GM19023 (cell line): ENCODE measurements around the gene AKNAD1.
"Not testable (repeated sequence)": the region's sequence is repeated elsewhere in the genome, so short reads cannot be mapped to it uniquely, and the experiment has no call there.

ENCODE experiments used
- ATAC-seq: cut with Tn5 transposase; IDR thresholded peaks from one replicate; pipeline ENCODE4 v1.9.1; 2021; ENCODE audit warnings: mild to moderate bottlenecking, moderate library complexity; ENCODE audit not compliant: unreplicated experiment

Gene AKNAD1

GRCh38 chr1:108856994-108857393 is at the start of gene AKNAD1:
Gene AKNAD1 (minus strand): TSS chr1:108857094. CDS start chr1:108852664, 4,430 bp downstream.
- no peak for ATAC-seq

DNA sequence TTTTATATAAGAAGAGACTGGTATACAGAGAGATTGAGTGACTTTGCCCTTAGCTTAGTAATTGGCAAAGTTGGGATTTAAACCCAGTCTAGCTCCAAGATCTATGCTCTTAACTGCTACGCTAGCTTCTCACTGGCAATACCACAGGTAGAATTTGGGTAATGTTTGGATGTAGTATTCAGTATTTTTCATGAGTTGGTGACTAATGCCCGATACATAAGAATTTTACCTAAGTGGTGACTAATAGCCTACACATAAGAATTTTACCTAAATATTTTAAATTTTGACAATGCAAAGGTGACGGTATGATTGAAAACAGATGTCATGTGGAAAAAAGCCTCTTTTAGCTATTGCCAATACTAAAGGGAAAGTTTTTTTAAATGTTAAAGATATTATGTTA is 44.2 kb upstream of the AKNAD1 start:
- no peak for ATAC-seq

DNA sequence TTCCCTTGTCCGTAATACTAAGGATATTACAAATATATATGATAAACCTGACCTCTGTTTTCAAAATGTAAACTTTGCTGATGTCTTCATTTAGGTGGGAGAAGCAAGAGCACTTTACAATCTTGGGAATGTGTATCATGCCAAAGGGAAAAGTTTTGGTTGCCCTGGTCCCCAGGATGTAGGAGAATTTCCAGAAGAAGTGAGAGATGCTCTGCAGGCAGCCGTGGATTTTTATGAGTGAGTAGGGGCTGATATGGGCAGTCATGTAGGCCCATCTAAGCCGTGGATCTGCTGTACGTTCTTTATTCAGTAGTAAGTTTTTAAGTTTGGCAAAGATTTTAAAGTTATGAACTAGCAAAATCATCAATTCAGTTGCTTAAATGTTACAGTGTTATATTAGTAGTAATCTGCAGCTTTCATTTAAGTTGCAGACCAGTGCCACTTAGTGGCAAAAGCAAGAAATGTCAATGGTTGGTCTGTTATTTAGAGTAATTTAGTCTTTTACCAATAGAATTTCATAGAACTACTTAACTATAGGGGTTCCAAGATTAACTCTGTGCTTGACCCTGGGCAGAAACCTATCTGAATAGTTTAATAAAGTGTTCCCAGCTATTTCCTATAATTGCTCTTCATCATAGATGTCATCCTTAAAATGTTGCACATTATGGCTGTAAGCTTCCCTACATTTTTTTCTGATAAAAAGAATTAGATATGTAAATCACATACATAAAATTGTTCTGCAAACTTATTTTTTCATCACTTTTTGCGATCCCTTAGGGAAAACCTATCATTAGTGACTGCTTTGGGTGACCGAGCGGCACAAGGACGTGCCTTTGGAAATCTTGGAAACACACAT is 41.2 kb upstream of the AKNAD1 start:
- ATAC-seq = no peak

- no peak for ATAC-seq
Observed at GRCh38 chr1:108896146-108897145, 39.6 kb upstream of the AKNAD1 start.

- ATAC-seq = no peak
Observed at GRCh38 chr1:108893141-108893530, 36.2 kb upstream of the AKNAD1 start.

DNA sequence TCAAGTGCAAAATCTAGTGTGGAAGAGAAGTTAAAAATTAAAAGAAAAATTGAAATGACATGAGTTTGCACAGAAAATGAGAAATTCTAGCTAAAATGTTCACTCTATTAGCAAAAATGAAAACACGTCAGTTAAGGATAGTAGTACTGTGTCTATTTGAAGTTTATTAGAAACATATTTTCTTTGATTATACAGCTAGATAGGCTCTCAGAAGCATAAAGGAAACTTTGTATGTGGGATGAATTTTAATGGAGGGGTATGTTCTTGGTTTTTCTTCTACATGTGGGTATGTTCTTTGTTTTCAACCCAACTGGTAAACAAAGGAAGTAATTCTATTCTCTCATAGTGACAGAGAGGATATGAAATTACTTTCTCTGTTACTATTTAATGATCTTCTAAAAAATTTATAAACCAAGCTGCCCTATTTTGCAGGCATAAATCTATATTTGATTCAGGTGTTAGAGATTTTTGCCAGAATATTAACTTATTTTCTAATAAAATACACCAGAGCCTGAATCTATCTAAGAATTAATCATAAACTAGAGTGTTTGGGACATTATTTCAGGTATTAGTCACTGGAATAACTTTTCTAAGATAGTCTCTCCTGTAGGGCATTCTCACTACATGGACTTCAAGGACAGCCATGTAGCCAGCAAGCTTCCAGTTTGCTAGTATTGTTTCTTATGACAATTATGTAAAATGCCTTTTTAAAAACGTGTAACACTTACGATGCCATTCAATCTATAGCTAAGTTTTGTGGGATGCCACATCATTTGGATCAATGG is 35.7 kb upstream of the AKNAD1 start:
- ATAC-seq = no peak

- ATAC-seq = no peak
Observed at GRCh38 chr1:108889706-108890384, 33.0 kb upstream of the AKNAD1 start.

DNA sequence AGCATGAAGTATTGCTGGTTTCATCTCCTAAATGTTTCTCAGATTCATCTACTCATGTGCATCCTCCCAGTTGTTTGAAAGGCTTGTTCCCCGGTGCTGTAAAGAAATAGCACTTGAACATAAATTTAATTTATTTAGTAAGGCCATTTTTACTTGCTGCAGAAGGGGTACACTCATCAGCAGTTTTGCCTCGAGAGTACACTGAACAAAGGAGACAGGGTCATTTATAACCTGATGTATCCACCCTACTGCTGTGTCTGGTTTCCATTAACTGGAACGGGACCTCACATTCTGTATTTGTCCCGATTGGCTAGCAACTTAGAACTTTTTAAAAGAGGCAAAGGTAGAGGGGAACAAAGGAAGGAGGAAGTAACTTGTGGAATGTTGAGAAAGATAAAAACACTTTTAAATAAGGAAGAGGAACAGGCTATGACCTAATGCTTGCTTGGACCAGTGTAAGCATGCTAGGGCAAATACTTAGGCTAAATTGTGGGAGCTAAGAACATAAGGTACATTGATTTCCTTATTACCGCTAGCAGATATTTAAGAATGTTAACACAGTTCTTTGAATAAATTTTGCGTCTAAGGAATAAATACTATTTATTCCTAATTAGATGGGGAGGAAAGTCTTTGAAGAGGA is 32.2 kb upstream of the AKNAD1 start:
- ATAC-seq = not testable (repeated sequence)

DNA sequence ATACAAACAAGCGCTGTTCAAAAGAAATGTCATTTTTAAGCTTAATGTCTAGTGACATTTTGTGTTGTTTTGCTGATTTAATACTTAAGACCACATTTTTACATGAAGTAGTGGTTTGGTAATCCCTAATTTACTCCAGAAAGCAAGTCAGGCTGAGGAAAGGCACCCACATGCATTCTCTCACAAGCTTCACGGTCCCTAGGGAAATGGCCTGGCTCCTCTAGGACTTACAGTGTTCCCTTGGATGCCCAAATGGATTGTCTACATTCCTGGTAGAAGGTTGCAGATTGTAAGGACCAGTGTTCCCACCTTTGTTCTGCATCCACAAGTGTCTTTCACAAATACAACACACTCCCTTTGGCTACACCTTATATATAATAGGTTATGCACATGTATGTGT is 29.4 kb upstream of the AKNAD1 start:
- ATAC-seq = no peak

GRCh38 chr1:108884968-108885367 is 28.1 kb upstream of the AKNAD1 start:
- ATAC-seq = no peak

DNA sequence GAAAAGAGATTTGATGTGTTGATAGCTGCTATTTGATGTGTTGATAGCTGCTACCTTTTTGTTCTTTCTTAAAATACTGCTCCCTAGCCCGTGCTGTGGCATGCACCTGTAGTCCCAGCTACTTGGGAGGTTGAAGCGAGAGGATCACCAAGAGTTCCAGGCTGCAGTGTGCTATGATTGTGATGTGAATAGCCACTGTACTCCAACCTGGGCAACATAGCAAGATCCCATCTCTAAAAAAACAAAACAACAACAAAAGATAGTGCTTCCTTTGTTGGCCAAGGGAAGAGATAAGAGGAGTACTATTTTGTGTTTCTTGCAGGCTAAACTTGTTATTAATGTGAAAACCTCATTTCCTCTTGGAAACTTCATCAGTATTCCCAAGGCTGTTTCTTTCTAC is 25.9 kb upstream of the AKNAD1 start:
- no peak for ATAC-seq

DNA sequence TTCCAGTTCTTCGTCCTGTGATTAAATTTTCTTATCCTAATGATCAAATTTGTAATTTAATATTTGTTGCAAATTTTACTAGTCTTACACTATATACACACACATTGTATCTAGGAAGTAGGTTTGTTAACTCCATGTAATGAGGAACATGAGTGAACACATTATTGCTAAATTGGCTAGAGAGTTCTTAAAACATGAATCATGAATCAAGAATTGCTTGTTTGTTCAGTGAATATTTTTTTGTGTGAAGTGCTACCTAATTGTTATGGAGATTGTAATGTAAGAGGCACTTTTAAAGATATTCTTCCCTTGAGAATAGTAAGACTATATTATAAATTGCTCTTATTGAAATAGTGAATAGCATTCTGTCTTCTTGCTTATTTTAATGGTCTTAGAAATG is 24.5 kb upstream of the AKNAD1 start:
- ATAC-seq = no peak

GRCh38 chr1:108880850-108881249 is 24.0 kb upstream of the AKNAD1 start:
- no peak for ATAC-seq

- ATAC-seq = no peak
Observed at GRCh38 chr1:108878678-108879077, 21.8 kb upstream of the AKNAD1 start.

DNA sequence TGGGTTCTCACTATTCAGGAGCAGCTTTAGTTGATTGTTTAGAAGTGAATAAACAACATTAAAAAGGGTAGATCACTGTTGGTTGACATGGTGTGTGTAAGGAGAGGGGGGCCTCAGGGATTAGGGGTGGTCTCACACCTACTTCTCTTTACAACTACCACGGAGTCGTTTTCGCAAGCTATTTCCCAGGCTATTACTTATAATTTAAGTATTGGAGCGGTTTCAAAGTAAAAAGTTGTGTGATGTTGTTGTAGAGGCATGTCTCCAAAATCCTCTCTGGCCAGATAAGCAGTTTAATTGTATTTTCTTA is 21.2 kb upstream of the AKNAD1 start:
- ATAC-seq = no peak

GRCh38 chr1:108877348-108878159 is 20.7 kb upstream of the AKNAD1 start:
- no peak for ATAC-seq

- no peak for ATAC-seq
Observed at GRCh38 chr1:108871050-108871724, 14.3 kb upstream of the AKNAD1 start.

DNA sequence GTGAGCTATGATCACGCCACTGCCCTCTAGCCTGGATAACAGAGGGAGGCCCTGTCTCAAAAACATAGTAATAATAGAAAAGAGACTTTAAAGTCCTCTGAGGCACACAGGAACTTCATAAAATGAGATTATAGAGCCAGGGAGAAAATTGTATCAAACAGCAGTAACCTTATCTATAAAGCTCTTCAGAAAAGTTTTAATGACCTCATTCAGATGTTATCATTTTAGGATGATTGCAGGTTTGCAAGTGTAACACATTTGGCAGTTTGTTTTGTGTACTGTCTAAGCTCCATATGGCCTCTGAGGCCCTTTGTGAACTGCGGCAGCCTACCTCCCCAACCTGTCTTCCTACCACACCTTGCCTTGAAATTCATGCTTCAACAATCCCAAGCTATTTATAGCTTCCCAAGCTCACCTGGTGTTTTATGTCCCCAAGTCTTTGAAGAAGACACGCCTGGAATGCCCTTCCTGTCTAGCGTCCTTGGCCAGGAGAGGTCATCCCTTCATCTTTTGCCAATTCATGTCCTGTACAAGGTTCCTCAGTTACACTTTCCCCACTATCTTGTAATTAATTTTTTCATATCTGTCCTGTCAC is 8.5 kb upstream of the AKNAD1 start:
- no peak for ATAC-seq
